Ramos (cell line): ENCODE measurements around the gene GRIN2A.

Experiments
- in situ Hi-C: fragments of 300-500 bp; cut with MboI; formaldehyde crosslinking; loops from one replicate; pipeline ENCODE4 v1.14.3; 2022; ENCODE audit warnings: low sequenced_read_pairs; ENCODE audit not compliant: unreplicated experiment

The GRIN2A gene

DNA sequence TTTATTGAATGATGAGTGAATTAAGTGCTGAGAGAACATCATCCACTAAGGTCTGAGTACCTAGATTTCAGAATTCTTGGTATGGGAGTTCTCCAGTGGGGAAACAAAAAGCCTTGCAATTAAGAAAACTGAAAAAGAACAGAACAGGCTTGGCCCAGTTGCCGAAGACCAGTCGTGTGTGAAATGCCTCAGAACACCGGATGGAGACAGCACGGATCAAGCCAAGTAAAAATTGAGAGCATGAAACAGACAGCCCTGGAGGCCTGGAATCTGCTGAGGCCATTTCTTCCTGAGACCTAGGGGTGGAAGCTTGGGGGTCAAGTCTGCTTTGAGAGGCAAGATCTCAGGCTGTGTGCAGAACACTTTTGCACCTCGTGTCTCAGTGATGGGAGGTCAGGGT, 43.3 kb downstream of the GRIN2A start:
- in situ Hi-C loops: no loop called here

DNA sequence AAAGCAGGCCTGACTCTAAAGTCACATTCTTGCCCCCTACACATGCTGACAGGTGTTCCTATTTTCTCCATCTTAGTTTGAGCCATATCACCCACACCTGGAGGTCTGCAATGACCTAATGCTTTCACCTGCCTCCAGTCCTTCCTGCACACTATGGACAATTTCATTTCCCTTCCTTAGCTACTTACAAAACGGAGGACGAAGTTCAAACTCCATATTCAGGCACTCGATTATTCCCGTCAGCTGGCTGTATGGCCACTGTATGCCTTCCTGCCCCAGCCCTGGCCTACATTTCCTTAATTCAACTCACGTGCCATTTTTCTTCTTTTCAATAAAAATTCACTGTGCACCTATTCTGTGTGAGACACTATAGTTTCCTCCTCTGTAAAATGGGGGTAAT, 44.9 kb downstream of the GRIN2A start:
- in situ Hi-C loops: no loop called here

DNA sequence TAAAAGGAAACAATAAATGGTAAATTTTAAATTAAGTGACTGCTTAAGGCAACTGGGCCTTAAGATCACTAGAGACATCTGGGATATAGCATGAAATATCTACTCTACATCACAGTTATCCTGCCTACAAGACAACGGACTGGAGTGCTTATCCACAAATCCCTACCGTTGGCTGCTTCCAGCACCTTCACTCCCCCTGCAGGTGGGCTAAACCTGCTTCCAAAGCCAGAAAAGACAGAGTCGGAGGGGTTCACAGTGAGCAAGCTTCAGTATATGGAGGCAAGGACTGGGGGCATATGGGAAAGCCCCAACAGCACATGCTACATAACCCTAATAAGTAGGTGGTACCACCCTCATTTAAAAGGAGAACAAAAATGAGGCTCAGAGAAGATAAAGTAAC, 45.3 kb downstream of the GRIN2A start:
- in situ Hi-C loops: no loop called here

DNA sequence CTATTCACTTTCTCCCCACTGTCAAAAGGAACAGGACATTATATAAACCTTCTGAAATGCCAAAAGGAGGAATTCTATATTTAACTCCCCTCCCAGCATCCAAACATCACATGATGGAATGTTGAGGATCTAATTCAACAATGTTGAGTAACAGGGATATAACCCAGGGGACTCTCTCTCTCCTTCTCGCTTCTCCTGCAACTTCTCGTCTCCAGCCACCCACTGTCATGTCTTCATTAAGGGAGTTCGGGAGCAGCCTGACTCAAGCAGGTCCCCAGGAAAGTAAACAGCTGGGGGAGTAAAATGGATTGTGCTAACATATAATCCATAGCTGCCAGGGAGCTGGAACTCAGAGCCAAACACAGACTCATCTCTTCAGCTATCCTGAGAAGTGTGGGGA, 51.7 kb downstream of the GRIN2A start:
- in situ Hi-C loops: no loop called here

DNA sequence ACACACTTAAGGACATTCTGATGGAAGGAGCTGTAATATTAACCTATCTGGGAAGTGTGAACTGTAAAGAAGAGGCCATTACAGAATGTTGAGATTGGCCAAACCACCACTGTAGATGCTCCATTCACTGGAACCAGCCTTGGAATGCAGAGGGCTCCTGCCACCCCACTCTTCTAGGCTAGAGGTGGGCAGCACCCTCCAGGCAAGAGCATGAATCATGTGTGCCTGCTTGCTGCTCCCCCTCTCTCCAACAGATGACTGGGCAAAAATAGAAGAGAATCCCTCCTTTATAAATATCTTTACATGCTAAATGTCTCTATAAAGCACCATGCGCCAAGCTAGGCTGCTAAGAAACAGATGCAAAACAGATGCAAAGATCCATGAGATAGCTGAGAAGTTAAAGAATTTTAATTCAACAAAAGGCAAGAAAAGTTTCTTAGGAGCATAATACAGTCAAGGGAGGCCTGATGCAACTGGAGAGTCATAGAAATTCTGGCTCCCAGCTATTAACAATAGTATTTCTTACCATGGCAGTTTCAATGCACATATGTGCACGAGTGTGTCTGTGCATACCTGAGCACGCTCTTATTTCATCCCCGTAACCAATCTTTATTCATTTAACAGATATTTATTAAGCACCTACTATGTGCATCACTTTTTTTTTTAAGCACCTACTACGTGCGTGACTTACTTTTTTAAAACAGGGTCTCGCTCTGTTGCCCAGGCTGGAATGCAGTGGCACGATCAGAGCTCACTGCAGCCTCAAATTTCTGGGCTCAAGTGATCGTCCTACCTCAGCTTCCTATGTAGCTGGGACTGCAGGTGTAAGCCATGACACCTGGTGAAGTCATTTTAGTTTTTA, 53.6 kb downstream of the GRIN2A start:
- in situ Hi-C loops: no loop called here

DNA sequence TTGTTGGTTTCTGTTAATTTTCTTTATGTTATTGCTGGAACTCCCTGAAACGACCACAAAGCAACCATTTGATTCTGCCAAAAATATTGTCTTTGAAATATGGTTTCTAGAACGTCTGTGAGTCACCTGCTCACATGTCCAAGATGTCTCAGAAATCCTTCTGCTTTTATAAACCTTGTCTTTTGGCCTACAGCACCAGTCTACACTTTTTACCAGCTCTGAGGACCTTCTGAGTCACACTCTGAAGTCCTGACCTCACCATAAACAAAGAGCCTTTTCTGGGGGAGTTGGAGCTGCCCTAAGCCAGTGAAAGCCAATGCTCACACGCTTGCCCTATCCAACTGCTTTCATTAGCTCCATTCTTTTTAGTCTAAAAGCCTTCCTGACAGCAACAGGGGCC, 55.5 kb downstream of the GRIN2A start:
- in situ Hi-C loops: no loop called here

DNA sequence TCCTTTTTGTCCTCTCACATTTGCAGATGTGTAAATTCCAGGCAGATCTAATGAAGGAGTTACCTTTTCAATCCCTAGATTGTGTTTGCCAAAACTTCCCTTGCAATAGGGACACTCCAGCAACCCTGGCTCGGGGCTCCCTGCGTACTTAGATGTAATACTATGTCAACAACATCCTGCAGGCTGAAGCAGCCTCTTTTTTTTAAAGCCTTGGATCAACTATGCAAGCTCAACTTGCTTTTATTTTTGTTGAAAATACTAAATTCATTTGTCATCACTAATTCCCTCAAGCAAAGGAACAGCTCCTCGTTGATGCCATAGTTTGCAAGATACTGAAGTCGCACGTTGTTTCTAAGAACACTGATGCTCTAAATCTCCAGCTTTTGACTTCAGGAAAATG, 59.1 kb downstream of the GRIN2A start:
- in situ Hi-C loops: no loop called here

DNA sequence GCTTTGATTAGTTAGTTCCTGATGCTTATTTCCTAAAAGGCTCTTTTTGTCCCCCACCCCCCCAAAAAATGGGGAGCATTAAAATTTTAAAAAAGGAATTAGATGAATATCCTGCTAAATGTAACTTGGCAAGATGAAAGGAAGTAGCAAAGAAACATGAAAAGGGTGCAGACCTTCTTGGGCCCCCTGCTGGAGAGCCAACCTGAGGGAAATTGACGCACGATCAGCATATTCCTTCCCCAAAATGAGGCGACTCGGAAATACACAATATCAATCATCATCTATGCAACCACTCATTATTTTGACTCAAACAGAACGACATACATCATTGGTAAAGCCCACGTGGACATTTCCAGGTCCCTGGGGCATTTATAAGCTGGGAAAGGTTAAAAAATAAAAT, 59.7 kb downstream of the GRIN2A start:
- in situ Hi-C loops: no loop called here

DNA sequence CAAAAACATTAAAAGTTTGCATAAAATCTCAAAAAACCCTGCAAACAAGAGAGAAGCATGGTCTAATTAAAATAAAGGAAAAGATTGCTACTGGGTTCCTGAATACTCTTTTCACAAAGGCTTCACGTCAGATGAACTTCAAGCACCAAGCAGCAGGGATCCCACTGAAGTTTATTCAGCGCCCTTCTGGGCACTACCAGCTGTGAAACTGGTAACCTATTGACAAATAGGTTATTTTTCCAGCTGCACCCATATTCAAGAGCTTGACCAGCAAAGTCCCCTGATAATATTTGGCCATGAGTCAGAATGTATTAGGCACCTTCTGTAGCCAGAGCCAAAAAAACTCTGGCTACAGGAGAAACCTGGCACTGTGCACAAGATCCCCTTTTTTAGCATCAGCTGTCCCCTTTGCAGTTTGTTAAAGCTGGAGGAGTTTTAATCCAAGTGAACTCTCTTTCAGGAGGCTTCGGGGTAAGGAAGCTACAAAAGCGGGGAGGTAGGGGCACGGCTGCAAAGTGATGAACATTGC, 60.3 kb downstream of the GRIN2A start:
- in situ Hi-C loops: no loop called here

DNA sequence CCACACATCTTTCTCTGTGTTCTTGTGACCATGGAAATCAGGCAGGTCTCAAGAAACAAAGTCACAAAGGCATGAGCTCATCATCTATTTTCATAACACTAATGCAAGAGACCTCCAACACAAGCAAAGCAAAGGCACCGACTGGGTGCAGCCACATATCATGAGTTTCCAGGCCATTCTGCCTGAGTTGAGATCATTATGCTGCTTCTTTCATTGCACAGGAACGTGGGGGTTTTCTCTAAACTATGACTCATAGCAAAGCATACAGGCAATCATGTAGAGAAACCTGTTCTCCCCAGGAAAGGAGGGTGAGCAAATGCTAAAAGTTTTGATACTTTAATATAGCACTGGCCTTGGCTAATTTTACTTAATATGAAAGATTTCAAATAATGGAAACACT, 60.7 kb downstream of the GRIN2A start:
- in situ Hi-C loops: no loop called here

DNA sequence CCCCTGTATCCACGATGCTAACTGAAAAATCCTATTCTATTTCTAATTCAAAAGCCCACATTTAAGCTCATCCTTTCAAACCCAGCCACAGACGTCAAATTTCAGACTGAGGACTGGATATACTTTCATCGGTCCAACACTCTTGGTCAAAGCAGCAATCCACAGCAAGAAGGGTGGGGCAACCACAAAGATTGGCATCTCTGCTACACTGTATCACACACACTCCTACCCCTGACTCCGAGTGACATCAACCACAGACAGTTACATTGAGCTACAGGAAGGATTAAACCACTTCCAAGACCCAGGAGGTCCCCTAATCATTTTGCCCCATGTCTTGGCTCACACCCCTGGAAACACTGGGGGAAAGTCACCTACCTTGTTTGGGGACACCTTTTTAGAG, 61.3 kb downstream of the GRIN2A start:
- in situ Hi-C loops: no loop called here

DNA sequence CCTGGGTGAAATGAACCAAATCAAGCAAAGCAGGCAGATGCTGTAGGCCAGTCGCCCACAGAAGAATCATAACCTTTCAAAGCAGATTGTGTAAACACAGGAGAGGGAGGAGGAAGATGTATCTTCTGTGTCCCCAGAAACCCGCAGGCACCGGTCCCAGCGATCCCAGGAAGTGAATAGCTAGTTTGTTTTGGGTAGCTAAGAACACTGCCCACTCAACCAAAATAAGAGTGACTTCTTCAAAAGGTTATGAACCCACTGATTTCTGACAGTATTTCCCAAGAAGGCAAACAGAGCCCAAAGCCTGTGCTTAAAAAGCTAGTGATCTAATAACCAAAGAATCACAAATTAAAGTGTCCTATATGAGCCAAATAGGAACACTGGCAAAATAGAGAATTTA, 67.8 kb downstream of the GRIN2A start:
- in situ Hi-C loops: no loop called here

DNA sequence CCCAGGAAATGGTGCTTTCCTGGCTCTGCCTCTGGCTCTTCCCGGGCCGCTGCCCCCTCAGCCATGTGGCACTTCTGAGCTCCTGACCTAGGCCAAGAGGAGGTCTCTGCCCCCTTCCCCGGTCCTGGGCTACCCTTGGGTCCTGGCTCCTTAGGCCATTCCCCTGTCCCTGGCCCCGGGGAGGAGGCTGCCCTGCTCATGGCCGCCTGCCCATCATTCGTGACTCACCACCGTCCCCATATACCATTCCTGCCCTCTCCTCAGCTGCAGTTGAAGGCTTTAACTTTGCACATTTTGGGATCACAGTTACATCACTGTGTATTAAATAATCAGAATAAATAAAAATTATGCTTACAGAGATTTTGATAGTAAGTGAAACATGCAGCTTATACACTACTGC, 69.0 kb downstream of the GRIN2A start:
- in situ Hi-C loops: no loop called here

DNA sequence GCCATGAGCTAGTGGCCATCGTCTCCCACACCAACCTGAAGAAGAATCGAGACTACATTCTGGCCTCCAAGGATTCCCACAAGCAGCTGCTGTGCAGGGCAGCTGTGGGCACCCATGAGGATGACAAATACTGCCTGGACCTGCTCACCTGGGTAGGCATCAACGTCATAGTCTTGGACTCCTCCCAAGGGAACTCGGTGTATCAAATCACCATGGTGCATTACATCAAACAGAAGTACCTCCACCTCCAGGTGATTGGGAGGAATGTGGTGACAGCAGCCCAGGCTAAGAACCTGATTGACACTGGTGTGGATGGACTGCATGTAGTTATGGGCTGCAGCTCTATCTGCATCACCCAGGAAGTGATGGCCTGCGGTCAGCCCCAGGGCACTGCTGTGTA, 70.2 kb downstream of the GRIN2A start:
- in situ Hi-C loops: no loop called here

DNA sequence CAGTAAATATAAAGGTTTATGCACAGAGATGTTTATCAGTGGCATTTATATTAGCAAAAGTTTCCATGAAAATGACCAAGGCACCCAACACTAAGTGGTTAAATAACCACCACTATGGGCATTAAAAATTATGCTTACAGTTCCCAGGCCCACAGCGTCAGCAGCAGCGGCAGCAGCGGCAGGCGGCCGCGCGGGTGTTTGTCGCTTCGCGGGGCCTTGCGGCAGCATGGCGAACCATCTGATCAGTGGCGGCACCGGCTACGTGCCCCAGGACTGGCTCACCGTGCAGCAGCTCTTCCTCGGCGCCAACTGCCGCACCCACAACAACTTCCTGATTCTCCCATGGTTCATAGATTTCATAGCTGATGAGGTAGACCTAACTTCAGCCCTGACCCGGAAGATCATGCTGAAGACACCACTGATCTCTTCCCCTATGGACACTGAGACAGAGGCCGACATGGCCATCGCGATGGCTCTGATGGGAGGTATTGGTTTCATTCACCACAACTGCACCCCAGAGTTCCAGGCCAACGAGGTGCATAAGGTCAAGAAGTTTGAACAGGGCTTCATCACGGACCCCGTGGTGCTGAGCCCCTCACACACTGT, 71.0 kb downstream of the GRIN2A start:
- in situ Hi-C loops: no loop called here

DNA sequence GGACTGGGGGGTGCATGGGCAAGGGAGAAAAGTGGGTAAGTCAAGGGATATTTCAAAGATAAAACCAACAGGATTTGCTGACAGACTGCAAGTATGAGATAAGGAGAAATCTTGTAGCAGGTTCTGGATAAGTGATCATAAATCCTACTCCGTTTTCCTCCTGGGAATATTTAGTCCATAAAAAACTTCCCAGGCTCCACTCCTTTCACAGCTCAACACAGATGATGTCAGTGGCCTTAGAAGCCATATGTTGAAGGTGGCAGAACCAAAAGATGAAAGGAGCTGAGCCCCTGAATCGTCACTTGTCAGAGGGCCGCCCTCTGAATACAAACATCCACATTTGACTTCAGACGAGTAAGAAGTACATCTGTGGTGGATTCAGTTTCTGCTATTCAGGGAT, 71.7 kb downstream of the GRIN2A start:
- in situ Hi-C loops: no loop called here

DNA sequence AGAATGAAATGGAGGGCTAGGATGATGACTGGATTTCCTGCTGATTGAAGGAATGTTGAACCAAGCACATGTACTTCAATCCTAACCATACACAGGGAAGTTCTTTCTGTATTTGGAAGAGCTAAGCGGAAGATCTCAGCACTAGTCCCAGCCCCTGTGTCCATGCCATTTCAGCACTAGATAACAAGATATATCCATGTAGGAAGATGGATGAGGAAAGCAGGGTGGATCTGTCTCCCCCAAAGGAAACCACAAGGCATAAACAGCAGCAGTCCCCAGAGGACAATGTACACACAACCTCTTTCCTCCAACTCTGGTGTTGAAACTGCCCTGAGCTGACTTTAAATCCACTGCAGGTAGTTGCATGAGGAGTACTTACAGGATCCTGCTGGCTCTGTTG, 75.1 kb downstream of the GRIN2A start:
- in situ Hi-C loops: no loop called here

DNA sequence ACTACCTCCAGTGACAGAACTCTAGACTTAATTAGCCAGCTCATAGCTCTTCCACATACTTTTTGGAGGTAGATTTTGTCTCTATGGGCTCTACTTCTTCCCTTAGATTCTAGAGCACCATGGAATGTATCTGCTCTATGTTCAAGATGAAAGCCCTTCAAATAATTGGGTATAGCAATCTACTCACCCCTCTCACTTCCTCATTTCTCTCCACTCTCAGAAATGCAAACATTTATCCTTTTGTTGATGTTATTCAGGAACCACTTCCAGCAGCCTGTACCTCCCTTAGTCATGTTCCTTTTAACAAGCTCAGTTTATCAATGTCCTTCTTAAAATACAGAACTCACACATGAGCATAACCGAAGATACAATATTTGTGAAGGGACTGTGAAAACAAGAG, 78.5 kb downstream of the GRIN2A start:
- in situ Hi-C loops: no loop called here

DNA sequence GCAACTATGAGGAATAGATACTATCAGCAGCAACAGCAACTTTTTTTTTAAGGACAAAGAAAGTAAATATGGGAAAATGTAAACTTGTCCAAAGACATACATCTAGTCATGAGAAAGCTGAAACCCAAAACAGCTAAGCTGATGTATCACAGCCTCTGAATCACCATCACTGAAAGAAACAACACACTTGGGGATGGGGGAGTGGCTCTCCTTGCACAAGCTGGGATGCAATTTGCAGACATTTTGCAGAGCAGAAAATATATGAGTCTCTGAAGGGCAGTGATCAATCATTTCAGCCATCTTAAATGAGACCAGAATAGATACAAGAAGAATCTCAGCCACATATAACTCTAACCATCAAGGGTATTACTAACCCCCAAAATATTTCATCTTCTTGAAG, 79.1 kb downstream of the GRIN2A start:
- in situ Hi-C loops: no loop called here

DNA sequence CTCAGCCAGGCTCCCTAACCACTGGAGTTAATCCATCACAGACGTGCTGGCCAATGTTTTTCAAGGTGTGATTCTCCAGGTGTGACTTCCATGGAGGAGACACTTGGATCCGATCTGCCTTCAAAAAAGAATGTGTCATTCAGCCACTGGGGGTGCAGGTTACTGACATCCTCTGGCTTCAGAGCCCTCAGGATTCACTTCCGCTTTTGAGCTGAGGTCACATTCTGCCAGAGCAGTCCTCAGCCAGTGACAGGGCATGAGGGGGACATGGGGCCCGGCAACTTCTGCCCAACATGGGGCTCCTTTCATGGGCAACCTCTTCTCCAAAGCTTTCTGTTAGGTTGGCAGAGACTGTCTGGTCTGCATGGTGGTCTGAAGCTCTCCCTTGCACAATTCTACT, 81.4 kb downstream of the GRIN2A start:
- in situ Hi-C loops: no loop called here

DNA sequence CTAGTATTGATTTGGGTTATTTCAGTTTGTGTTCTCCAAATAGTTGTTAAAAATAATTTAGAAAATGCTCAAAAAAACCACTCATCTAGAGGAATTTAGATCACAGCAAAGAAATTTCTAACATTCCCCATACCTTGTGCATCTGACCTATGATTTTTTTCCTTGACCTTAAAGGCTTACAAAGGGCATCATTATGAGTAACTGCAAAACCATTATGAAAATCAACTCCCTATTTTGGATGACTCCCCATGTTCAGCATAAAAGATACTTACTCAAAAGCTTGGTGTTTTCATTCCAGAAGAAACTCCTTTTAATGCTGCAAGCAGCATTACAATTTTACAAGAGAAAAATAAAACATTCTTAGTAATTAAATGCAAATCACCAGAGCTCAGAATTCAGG, 83.2 kb downstream of the GRIN2A start:
- in situ Hi-C loops: no loop called here

DNA sequence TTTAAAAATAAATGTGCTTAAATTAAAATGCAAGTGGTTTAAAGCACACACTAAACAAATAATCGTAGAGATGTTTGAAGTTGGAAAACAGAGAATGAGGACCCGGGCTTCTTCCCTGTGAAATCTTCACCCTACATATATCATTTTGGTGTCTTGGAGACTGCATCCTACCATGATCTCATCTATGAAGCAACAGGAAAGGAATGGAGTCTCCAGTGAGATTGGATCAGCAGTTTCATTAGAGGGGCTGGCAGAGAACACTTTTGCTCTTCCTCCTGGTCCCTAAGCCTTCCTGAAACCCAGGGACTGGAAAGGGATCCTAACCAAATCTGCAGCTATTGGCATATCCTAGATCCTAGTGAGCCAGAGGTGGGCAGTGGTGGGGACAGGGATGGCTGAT, 85.0 kb downstream of the GRIN2A start:
- in situ Hi-C loops: no loop called here
